CD8-positive, alpha-beta memory T cell (primary cell): ENCODE measurements around the gene NEK11. TPM values are rescaled to one million over a fixed set of nuclear protein-coding genes. Genes with fewer than 3 reads are reported as not detected.

Experiments
- CTCF ChIA-PET: fragments of 350-600 bp; sonication (Branson Sonifier 250); formaldehyde crosslinking; loops from one replicate; lab custom pipeline; 2021; ENCODE audit warnings: antibody characterized with exemption; lab: Charles Lee
- POLR2A ChIA-PET: fragments of 350-600 bp; sonication (Branson Sonifier 250); formaldehyde crosslinking; loops from one replicate; lab custom pipeline; 2021; ENCODE audit warnings: antibody characterized with exemption; lab: Charles Lee
- DNase-seq, 5 donors: peaks; one replicate each; pipeline versions ENCODE4 v3.0.0 to v3.0.0-alpha.2; 2020 to 2022; ENCODE audit warnings: mixed read lengths in 1 of 5
- H3K27ac ChIP-seq: one replicate; pipeline ENCODE4 v1.7.0; 2013; ENCODE audit warnings: low read depth, mild to moderate bottlenecking, low read length, moderate library complexity
- H3K27me3 ChIP-seq: 2 replicates; pipeline ENCODE4 v1.7.0; 2013; ENCODE audit warnings: low read length, mild to moderate bottlenecking; ENCODE audit not compliant: insufficient read depth, poor library complexity, severe bottlenecking
- H3K36me3 ChIP-seq: 2 replicates; pipeline ENCODE4 v1.7.0; 2013; ENCODE audit warnings: mild to moderate bottlenecking, low read length, moderate library complexity; ENCODE audit not compliant: insufficient read depth
- H3K4me1 ChIP-seq: 2 replicates; pipeline ENCODE4 v1.7.0; 2013; ENCODE audit warnings: mild to moderate bottlenecking, low read length, moderate library complexity; ENCODE audit not compliant: insufficient read depth
- H3K4me3 ChIP-seq: 2 replicates; pipeline ENCODE4 v1.7.0; 2013; ENCODE audit warnings: mild to moderate bottlenecking, low read length
- H3K9me3 ChIP-seq: 2 replicates; pipeline ENCODE4 v1.7.0; 2013; ENCODE audit warnings: mild to moderate bottlenecking, low read length
- H3K27ac Mint-ChIP-seq, 8 donors: one replicate each; pipeline ENCODE4 v1.8.0; 2020 to 2021; ENCODE audit warnings: mixed read lengths in 8 of 8, mild to moderate bottlenecking in 6 of 8, inconsistent platforms in 3 of 8, moderate library complexity in 3 of 8
- H3K27me3 Mint-ChIP-seq, 2 donors: one replicate each; pipeline ENCODE4 v1.8.0; 2020 to 2021; ENCODE audit warnings: mixed read lengths in 2 of 2, mild to moderate bottlenecking in 1 of 2, moderate library complexity in 1 of 2
- H3K36me3 Mint-ChIP-seq, 3 donors: one replicate each; pipeline ENCODE4 v1.8.0; 2020 to 2021; ENCODE audit warnings: mixed read lengths in 3 of 3, inconsistent platforms in 1 of 3, mild to moderate bottlenecking in 1 of 3
- H3K4me1 Mint-ChIP-seq, 3 donors: one replicate each; pipeline ENCODE4 v1.8.0; 2020 to 2021; ENCODE audit warnings: mixed read lengths in 3 of 3, inconsistent platforms in 1 of 3, mild to moderate bottlenecking in 1 of 3
- H3K4me3 Mint-ChIP-seq, 7 donors: one replicate each; pipeline ENCODE4 v1.8.0; 2020 to 2021; ENCODE audit warnings: mixed read lengths in 7 of 7, mild to moderate bottlenecking in 6 of 7, moderate library complexity in 4 of 7, inconsistent platforms in 2 of 7
- H3K9me3 Mint-ChIP-seq, 5 donors: one replicate each; pipeline ENCODE4 v1.8.0; 2020 to 2022; ENCODE audit warnings: mixed read lengths in 5 of 5, mild to moderate bottlenecking in 3 of 5, moderate library complexity in 2 of 5, inconsistent platforms in 1 of 5
- polyA plus RNA-seq: library from polyadenylated mRNA; unstranded; fragments of 300-500 nt; fragmentation: Illumina TruSeq; gene quantifications from one replicate; pipeline ENCODE4 v1.2.3, GENCODE V29; 2021
- total RNA-seq, 2 experiments: library from RNA; stranded (reverse); gene quantifications; one replicate each; pipeline ENCODE4 v1.2.3, GENCODE V29; 2021

The NEK11 gene
- total and polyA plus RNA-seq, 3 experiments from 2014 or later: 1.4 to 2.8 (median 2.4) TPM

DNA sequence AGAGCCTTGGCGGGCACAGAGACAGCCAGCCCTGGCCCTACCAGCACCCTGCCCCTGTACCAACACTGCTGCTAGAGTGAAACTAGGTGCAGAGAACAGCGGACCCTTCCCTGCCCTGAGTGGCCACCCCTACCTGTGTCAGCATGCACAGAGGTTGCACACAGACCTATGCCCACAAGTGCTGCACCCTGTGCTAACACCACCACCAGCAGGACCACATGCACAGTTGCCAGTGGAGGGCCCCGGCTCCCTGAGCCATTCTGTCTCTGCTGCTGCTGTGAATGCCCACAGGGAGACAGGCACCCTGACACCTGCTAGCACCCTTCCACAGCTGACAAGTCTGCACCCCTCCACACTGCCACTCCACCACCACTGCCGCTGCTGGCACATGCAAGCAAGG, 131.8 kb downstream of the NEK11 start:
- CTCF ChIA-PET: no interaction called here
- Histone ChIP-seq H3K36me3 (no peaks in the 10 kb centered on the region), H3K4me1 (no peaks in the 10 kb centered on the region), H3K9me3 (no peaks in the 10 kb centered on the region), H3K27ac (no peak overlapping the region), H3K27me3 (no peaks in the 10 kb centered on the region), H3K4me3 (no peak overlapping the region)
- Mint-ChIP-seq H3K27me3 (peaks cover 0 to 6% of the 10 kb centered on the region in 2 donors), H3K4me1 (no peaks in the 10 kb centered on the region), H3K9me3 (no peaks in the 10 kb centered on the region), H3K36me3 (peaks cover 0 to 5% (median 0%) of the 10 kb centered on the region in 3 donors), H3K27ac (no peak overlapping the region), H3K4me3 (no peak overlapping the region)
- POLR2A ChIA-PET: interaction anchor here (0.6 kb wide), 1 partner anchor 295 kb away, joined by 6 read pairs; no protein-coding TSS in a partner anchor
- DNase-seq: no peak

DNA sequence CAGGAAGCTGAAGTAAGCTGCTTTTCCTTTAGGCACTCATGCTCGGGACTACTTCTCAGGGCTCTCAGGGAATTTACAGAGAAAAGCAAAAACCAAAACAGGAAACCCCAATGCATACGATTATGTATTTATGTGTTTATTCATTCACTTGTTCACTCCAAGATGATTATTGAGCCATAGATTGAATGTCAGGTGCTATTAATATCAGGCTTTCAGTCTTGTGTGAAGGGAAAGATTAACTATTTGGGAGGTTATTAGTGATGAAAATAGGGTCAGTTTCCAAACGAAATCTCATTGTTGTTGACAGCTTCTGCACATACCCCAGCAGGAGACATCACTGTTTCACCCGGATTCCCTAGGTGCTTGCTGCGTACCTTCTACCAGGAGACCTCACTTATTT, 135.8 kb downstream of the NEK11 start:
- H3K9me3 ChIP-seq: no peaks in the 10 kb centered on the region
- H3K27me3 ChIP-seq: no peaks in the 10 kb centered on the region
- Mint-ChIP-seq H3K4me1 (no peaks in the 10 kb centered on the region), H3K36me3 (peaks cover 0 to 2% (median 0%) of the 10 kb centered on the region in 3 donors), H3K4me3 (no peak overlapping the region), H3K27me3 (peaks cover 0 to 7% of the 10 kb centered on the region in 2 donors), H3K9me3 (no peaks in the 10 kb centered on the region), H3K27ac (no peak overlapping the region)
- ChIA-PET CTCF (no interaction called here), POLR2A (no interaction called here)
- no peak overlapping the region for H3K27ac ChIP-seq
- H3K36me3 ChIP-seq: no peaks in the 10 kb centered on the region
- no peak for DNase-seq
- H3K4me3 ChIP-seq: no peak overlapping the region
- H3K4me1 ChIP-seq: no peaks in the 10 kb centered on the region

DNA sequence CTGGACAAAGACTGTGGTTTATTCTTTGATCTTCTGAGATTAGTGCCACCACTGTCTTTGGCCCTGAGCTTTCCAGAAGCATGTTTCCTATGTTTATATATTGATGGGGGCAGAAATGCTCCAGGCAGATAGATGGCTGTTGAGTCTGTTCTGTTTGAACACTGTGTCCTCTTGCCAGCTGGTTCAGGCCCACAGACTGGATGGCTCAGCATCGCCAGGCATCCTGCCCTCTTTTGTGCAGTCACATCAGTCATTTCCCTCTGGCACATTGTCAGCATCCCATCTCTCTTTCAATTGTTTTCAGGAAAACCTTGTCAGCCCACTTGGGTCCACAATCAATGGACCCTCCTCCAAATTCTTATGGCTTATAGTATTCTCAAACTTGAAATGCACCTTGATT, 141.2 kb downstream of the NEK11 start:
- ChIA-PET CTCF (no interaction called here), POLR2A (no interaction called here)
- no peaks in the 10 kb centered on the region for H3K4me1 Mint-ChIP-seq

DNA sequence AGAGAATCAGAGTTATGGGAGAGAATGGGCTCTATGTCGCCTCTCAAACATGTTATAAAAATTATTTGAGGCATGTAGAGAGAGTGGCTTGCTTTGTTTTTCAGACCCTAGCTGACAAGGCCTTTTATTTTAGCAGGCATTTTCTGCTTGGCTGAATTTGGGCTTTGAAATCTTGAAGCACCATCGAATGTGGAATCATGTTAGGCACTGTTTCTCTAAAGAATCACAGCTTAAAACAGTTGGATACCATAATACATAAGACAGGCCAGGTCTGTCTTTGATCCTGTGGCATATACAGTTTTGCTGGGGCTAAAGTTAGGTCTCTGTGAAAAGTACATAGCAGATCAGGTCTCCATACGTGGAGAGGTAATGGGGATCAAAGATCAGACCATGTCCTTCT, 142.7 kb downstream of the NEK11 start:
- DNase-seq: no peak
- Mint-ChIP-seq H3K9me3 (no peaks in the 10 kb centered on the region), H3K27ac (peak overlapping the region in 1 of 8 donors; percentile 9), H3K4me3 (no peak overlapping the region), H3K4me1 (peaks cover 13 to 14% (median 14%) of the 10 kb centered on the region in 3 donors), H3K27me3 (peaks cover 0 to 1% of the 10 kb centered on the region in 2 donors), H3K36me3 (no peaks in the 10 kb centered on the region)
- Histone ChIP-seq H3K9me3 (no peaks in the 10 kb centered on the region), H3K27me3 (no peaks in the 10 kb centered on the region), H3K27ac (no peak overlapping the region), H3K4me1 (peaks cover 9% of the 10 kb centered on the region), H3K4me3 (no peak overlapping the region), H3K36me3 (no peaks in the 10 kb centered on the region)
- ChIA-PET POLR2A (no interaction called here), CTCF (no interaction called here)

More for the DNA sequence above, 141.2 kb downstream of the NEK11 start:
- H3K36me3 Mint-ChIP-seq: peaks cover 0 to 2% (median 0%) of the 10 kb centered on the region in 3 donors
- H3K9me3 Mint-ChIP-seq: no peaks in the 10 kb centered on the region
- peaks cover 0 to 1% of the 10 kb centered on the region in 2 donors for H3K27me3 Mint-ChIP-seq
- no peak for DNase-seq
- no peaks in the 10 kb centered on the region for H3K36me3 ChIP-seq
- no peak overlapping the region for H3K4me3 Mint-ChIP-seq
- no peak overlapping the region for H3K4me3 ChIP-seq
- no peaks in the 10 kb centered on the region for H3K9me3 ChIP-seq
- no peaks in the 10 kb centered on the region for H3K4me1 ChIP-seq
- H3K27me3 ChIP-seq: no peaks in the 10 kb centered on the region
- H3K27ac Mint-ChIP-seq: no peak overlapping the region
- no peak overlapping the region for H3K27ac ChIP-seq

DNA sequence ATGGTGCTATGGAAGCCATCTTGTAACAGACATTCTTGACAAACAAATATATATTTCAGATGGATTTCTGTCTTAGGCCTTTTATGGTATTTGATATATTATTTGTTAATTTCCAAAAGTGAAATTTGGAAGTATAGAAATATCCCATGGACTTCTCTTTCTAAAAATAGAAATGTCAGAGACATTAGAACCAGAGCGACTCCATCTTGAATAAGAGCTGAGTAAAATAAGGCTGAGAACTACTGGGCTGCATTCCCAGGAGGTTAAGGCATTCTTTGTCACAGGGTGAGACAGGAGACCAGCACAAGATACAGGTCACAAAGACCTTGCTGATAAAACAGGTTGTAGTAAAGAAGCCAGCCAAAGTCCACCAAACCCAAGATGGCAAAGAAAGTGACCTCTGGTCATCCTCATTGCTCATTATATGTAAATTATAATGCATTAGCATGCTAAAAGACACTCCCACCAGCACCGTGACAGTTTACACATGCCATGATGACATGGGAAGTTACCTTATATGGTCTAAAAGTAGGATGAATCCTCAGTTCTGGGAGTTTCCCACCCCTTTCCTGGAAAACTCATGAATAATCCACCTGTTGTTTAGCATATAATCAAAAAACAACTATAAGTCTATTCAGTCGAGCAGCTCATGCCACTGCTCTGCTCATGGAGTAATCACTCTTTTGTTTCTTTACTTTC, 146.0 kb downstream of the NEK11 start:
- Mint-ChIP-seq H3K4me3 (peak overlapping the region in 1 of 7 donors; percentile 19), H3K9me3 (no peaks in the 10 kb centered on the region), H3K27ac (peak overlapping the region in 1 of 8 donors; percentile 45), H3K36me3 (no peaks in the 10 kb centered on the region), H3K27me3 (no peaks in the 10 kb centered on the region), H3K4me1 (peaks cover 25 to 33% (median 32%) of the 10 kb centered on the region in 3 donors)
- POLR2A ChIA-PET: interaction anchor here (0.7 kb wide), 1 partner anchor 17 kb away, joined by 3 read pairs; no protein-coding TSS in a partner anchor
- Histone ChIP-seq H3K4me1 (peaks cover 19% of the 10 kb centered on the region), H3K9me3 (no peaks in the 10 kb centered on the region), H3K4me3 (no peak overlapping the region), H3K27ac (no peak overlapping the region), H3K36me3 (no peaks in the 10 kb centered on the region), H3K27me3 (no peaks in the 10 kb centered on the region)
- CTCF ChIA-PET: no interaction called here
- no peak for DNase-seq

DNA sequence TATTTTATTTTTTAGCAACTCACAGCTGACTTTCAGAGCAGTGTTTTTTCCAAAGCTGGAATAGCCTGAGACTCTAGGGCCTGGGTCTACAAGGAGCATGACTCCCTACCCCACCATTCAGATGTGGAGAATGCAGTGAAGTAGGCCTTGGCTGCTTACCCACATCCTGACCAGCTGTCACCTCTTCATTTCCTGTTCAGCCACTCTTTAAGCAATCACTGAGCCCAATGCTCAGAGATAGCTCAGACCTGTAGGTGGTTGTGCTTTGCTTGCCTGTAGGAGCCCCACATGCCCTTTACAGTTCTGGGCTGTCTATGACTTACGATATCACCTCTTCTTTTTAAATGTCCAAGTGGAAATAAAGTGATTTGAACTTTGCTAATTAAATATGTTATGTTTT, 148.1 kb downstream of the NEK11 start:
- Histone ChIP-seq H3K36me3 (no peaks in the 10 kb centered on the region), H3K27me3 (no peaks in the 10 kb centered on the region), H3K27ac (peak overlapping the region; percentile 22), H3K9me3 (no peaks in the 10 kb centered on the region), H3K4me1 (peaks cover 19% of the 10 kb centered on the region), H3K4me3 (no peak overlapping the region)
- H3K4me1 Mint-ChIP-seq: peaks cover 25 to 33% (median 32%) of the 10 kb centered on the region in 3 donors
- H3K27me3 Mint-ChIP-seq: no peaks in the 10 kb centered on the region
- no peaks in the 10 kb centered on the region for H3K36me3 Mint-ChIP-seq
- peak in 3 of 5 donors; percentile 4 to 24 (median 11) for DNase-seq
- H3K9me3 Mint-ChIP-seq: peaks cover 0 to 2% (median 0%) of the 10 kb centered on the region in 5 donors
- H3K4me3 Mint-ChIP-seq: peak overlapping the region in 6 of 7 donors; percentile 5 to 59 (median 28)
- CTCF ChIA-PET: no interaction called here
- peak overlapping the region in 7 of 8 donors; percentile 56 to 91 (median 76) for H3K27ac Mint-ChIP-seq
- POLR2A ChIA-PET: interaction anchor here (1.1 kb wide), 1 partner anchor 206 kb away, joined by 3 read pairs; the partner anchor contains the start of gene NUDT16

DNA sequence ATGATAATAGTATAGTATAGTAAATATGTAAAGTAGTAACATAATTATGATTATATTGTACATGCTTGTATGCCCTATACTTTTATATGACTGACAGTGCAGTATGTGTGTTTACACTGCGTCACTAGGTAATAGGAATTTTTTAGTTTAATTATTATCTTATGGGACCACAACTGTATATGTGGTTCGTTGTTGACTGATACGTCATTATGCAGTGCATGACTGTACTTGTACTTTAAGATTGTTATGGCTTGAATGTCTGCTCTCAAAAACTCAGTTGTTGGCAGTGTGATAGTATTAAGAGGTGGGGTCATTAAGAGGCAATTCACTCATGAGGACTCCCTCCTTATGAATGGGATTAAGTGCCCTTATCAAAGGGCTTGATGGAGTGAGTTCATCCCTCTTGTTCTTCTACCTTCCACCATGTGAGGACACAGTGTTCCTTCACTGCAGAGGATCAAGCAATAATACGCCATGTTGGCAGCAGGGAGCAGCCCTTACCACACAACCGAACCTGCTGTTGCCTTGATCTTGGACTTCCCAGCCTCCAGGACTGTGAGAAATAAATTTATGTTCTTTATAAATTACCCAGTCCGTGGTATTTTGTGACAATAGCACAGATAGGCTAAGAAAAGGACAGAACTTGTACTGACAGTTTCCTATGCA, 152.2 kb downstream of the NEK11 start:
- H3K4me3 Mint-ChIP-seq: no peak overlapping the region
- peak overlapping the region in 1 of 8 donors; percentile 0 for H3K27ac Mint-ChIP-seq
- peaks cover 0 to 4% (median 2%) of the 10 kb centered on the region in 5 donors for H3K9me3 Mint-ChIP-seq
- Histone ChIP-seq H3K4me1 (peaks cover 14% of the 10 kb centered on the region), H3K36me3 (no peaks in the 10 kb centered on the region), H3K27me3 (no peaks in the 10 kb centered on the region), H3K4me3 (no peak overlapping the region), H3K9me3 (no peaks in the 10 kb centered on the region), H3K27ac (no peak overlapping the region)
- CTCF ChIA-PET: no interaction called here
- POLR2A ChIA-PET: no interaction called here
- no peak for DNase-seq
- H3K36me3 Mint-ChIP-seq: peaks cover 0 to 9% (median 1%) of the 10 kb centered on the region in 3 donors
- H3K27me3 Mint-ChIP-seq: no peaks in the 10 kb centered on the region
- peaks cover 17 to 24% (median 23%) of the 10 kb centered on the region in 3 donors for H3K4me1 Mint-ChIP-seq

DNA sequence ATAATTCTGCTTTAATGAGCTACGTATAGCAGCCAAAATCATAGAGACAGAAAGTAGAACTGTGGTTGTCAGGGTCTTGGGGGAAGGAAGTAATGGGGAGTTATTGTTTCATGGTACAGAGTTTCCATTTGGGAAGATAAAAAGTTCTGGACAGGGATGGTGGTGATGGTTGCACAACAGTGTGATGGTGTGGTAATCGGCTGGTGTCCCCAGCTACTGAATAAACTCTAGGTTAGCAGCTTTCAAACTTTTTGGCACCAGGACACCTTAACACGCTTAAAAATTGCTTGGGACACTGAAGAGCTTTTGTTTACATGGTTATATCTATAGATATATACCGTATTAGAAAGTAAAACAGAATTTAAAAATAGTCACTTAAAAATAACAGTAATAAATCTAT, 166.0 kb downstream of the NEK11 start:
- ChIA-PET CTCF (no interaction called here), POLR2A (interaction anchor here (0.6 kb wide), 1 partner anchor 11 kb away, joined by 4 read pairs; no protein-coding TSS in a partner anchor)
- Mint-ChIP-seq H3K4me1 (no peaks in the 10 kb centered on the region), H3K27me3 (no peaks in the 10 kb centered on the region), H3K9me3 (peaks cover 0 to 5% (median 0%) of the 10 kb centered on the region in 5 donors), H3K36me3 (peaks cover 0 to 14% (median 4%) of the 10 kb centered on the region in 3 donors), H3K27ac (peak overlapping the region in 1 of 8 donors; percentile 21), H3K4me3 (no peak overlapping the region)
- Histone ChIP-seq H3K4me3 (no peak overlapping the region), H3K4me1 (no peaks in the 10 kb centered on the region), H3K27ac (no peak overlapping the region), H3K9me3 (no peaks in the 10 kb centered on the region), H3K36me3 (no peaks in the 10 kb centered on the region), H3K27me3 (no peaks in the 10 kb centered on the region)
- DNase-seq: no peak
